NCI-H226 (cell line): ENCODE measurements around the gene TCF3.
"Not testable (repeated sequence)": the region's sequence is repeated elsewhere in the genome, so short reads cannot be mapped to it uniquely, and the experiment has no call there.

ENCODE experiments used
- DNase-seq: peaks from one replicate; pipeline ENCODE4 v3.0.0-alpha.2; 2015

The TCF3 gene

GRCh38 chr19:1652471-1653299, at the start of gene TCF3:
Gene TCF3 (minus strand): TSS chr19:1652615. CDS start chr19:1650248, 2,367 bp downstream.
- peak; percentile 91 for DNase-seq

GRCh38 chr19:1700733-1701663, 48.6 kb upstream of the TCF3 start:
- DNase-seq, result no peak

GRCh38 chr19:1699998-1700732, 47.8 kb upstream of the TCF3 start:
- no peak for DNase-seq

- DNase-seq, result no peak
Observed at GRCh38 chr19:1699386-1699785, 47.0 kb upstream of the TCF3 start.

GRCh38 chr19:1698636-1699035, 46.2 kb upstream of the TCF3 start:
- DNase-seq, result no peak

- not testable (repeated sequence) for DNase-seq
Observed at GRCh38 chr19:1695481-1695880, 43.1 kb upstream of the TCF3 start.

GRCh38 chr19:1691589-1692290, 39.3 kb upstream of the TCF3 start:
- no peak for DNase-seq

- no peak for DNase-seq
Observed at GRCh38 chr19:1690699-1691307, 38.4 kb upstream of the TCF3 start.

- DNase-seq, result not testable (repeated sequence)
Observed at GRCh38 chr19:1685785-1686184, 33.4 kb upstream of the TCF3 start.

GRCh38 chr19:1685046-1685445, 32.6 kb upstream of the TCF3 start:
- no peak for DNase-seq

- DNase-seq, result no peak
Observed at GRCh38 chr19:1684573-1684912, 32.1 kb upstream of the TCF3 start.

- no peak for DNase-seq
Observed at GRCh38 chr19:1683869-1684572, 31.6 kb upstream of the TCF3 start.

- DNase-seq, result no peak
Observed at GRCh38 chr19:1680976-1681375, 28.6 kb upstream of the TCF3 start.

- DNase-seq, result no peak
Observed at GRCh38 chr19:1678073-1678472, 25.7 kb upstream of the TCF3 start.

- no peak for DNase-seq
Observed at GRCh38 chr19:1676351-1677266, 24.2 kb upstream of the TCF3 start.

- no peak for DNase-seq
Observed at GRCh38 chr19:1675633-1676350, 23.4 kb upstream of the TCF3 start.

GRCh38 chr19:1674293-1674679, 21.9 kb upstream of the TCF3 start:
- no peak for DNase-seq

- DNase-seq, result no peak
Observed at GRCh38 chr19:1673645-1674292, 21.4 kb upstream of the TCF3 start.
